H1 (cell line): Measurements from ENCODE around the gene TNFSF12. TPM values are rescaled to one million over a fixed set of nuclear protein-coding genes. Genes with fewer than 3 reads are reported as not detected.

Experiments used
- CTBP2 ChIP-seq: IDR thresholded peaks from 2 replicates; pipeline ENCODE4 v1.7.0; 2011; ENCODE audit warnings: borderline replicate concordance, mild to moderate bottlenecking, moderate library complexity, mixed read lengths, low read length; ENCODE audit not compliant: insufficient read depth, insufficient read length
- HDAC6 ChIP-seq: IDR thresholded peaks from one replicate; pipeline ENCODE4 v1.7.1; 2012; ENCODE audit warnings: low read depth, mild to moderate bottlenecking, inconsistent platforms, low read length, moderate library complexity
- MAFK ChIP-seq: IDR thresholded peaks from 2 replicates; pipeline ENCODE4 v1.6.1; 2012; ENCODE audit warnings: low read depth, mild to moderate bottlenecking, improper control_type of control experiment, low read length
- RFX5 ChIP-seq: IDR thresholded peaks from 2 replicates; pipeline ENCODE4 v1.6.1; 2011; ENCODE audit warnings: low read depth, low read length, improper control_type of control experiment, borderline replicate concordance
- SRF ChIP-seq: IDR thresholded peaks from 2 replicates; pipeline ENCODE4 v1.6.1; 2011; ENCODE audit warnings: mild to moderate bottlenecking, low read depth, low read length, moderate library complexity
- SUZ12 ChIP-seq: fragments of 200-600 bp; sonication (generic); IDR thresholded peaks from 2 replicates; pipeline ENCODE4 v1.6.1; 2012; ENCODE audit warnings: mild to moderate bottlenecking, inconsistent platforms, low read length, moderate library complexity, mixed read lengths
- polyA plus RNA-seq, 7 experiments: library from polyadenylated mRNA; depleted of rRNA in 3 of 7; stranded (reverse) in 5 of 7; unstranded in 2 of 7; fragments of >200 nt in 5 of 7; fragments of 200-250 nt in 2 of 7; gene quantifications; 1 replicate in 5 of 7; 2 replicates in 1 of 7; 4 replicates in 1 of 7; pipeline versions ENCODE4 v1.2.1 to v1.2.3, GENCODE V29; 2011 to 2013; ENCODE audit warnings: missing spikeins in 2 of 7, mixed read lengths in 2 of 7
- total RNA-seq: library from RNA; stranded (reverse); fragmentation: NEBNext Ultra II Directional; extraction: Animal tissue kit (Norgen Biotek cat#: 25700); gene quantifications from 2 replicates; pipeline ENCODE4 v1.2.1, GENCODE V29; 2021
- TF ChIP-seq, protein P1 (sequence below): fragments of 300-600 bp; sonication (generic); IDR thresholded peaks from 2 replicates; pipeline ENCODE4 v1.7.1; 2012; ENCODE audit warnings: low read length, moderate library complexity, mild to moderate bottlenecking, inconsistent platforms; ENCODE audit not compliant: insufficient replicate concordance
- TF ChIP-seq, protein P2 (sequence below): IDR thresholded peaks from 2 replicates; pipeline ENCODE4 v1.6.1; 2011; ENCODE audit warnings: low read length, improper control_type of control experiment
- TF ChIP-seq, protein P3 (sequence below): IDR thresholded peaks from 2 replicates; pipeline ENCODE4 v1.6.1; 2012; ENCODE audit warnings: low read length, inconsistent platforms

TNFSF12 gene
- total and polyA plus RNA-seq, 2 of the 8 experiments (the other 6 are each of a cell fraction or from before 2014, with no cell fraction given): 7.2 to 9.6 TPM

DNA sequence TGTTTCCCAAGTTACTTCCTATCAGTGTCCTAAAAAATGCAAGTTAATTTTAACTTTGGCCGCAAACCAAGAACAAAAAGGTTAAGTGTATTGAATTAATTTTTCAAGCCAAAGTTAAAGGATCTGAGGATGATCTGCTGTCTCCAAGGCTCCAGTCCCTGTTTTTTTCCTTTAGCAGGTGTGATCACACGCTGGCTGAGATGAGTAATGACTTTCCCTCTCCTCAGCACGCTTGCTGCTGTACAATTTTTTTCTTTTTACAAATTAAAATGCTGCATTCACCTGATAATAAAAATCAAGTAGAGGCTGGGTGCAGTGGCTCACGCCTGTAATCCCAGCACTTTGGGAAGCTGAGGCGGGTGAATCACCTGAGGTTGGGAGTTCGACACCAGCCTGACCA lies 3.9 kb upstream of the TNFSF12 start (continued):
- TF ChIP-seq, protein P1, sequence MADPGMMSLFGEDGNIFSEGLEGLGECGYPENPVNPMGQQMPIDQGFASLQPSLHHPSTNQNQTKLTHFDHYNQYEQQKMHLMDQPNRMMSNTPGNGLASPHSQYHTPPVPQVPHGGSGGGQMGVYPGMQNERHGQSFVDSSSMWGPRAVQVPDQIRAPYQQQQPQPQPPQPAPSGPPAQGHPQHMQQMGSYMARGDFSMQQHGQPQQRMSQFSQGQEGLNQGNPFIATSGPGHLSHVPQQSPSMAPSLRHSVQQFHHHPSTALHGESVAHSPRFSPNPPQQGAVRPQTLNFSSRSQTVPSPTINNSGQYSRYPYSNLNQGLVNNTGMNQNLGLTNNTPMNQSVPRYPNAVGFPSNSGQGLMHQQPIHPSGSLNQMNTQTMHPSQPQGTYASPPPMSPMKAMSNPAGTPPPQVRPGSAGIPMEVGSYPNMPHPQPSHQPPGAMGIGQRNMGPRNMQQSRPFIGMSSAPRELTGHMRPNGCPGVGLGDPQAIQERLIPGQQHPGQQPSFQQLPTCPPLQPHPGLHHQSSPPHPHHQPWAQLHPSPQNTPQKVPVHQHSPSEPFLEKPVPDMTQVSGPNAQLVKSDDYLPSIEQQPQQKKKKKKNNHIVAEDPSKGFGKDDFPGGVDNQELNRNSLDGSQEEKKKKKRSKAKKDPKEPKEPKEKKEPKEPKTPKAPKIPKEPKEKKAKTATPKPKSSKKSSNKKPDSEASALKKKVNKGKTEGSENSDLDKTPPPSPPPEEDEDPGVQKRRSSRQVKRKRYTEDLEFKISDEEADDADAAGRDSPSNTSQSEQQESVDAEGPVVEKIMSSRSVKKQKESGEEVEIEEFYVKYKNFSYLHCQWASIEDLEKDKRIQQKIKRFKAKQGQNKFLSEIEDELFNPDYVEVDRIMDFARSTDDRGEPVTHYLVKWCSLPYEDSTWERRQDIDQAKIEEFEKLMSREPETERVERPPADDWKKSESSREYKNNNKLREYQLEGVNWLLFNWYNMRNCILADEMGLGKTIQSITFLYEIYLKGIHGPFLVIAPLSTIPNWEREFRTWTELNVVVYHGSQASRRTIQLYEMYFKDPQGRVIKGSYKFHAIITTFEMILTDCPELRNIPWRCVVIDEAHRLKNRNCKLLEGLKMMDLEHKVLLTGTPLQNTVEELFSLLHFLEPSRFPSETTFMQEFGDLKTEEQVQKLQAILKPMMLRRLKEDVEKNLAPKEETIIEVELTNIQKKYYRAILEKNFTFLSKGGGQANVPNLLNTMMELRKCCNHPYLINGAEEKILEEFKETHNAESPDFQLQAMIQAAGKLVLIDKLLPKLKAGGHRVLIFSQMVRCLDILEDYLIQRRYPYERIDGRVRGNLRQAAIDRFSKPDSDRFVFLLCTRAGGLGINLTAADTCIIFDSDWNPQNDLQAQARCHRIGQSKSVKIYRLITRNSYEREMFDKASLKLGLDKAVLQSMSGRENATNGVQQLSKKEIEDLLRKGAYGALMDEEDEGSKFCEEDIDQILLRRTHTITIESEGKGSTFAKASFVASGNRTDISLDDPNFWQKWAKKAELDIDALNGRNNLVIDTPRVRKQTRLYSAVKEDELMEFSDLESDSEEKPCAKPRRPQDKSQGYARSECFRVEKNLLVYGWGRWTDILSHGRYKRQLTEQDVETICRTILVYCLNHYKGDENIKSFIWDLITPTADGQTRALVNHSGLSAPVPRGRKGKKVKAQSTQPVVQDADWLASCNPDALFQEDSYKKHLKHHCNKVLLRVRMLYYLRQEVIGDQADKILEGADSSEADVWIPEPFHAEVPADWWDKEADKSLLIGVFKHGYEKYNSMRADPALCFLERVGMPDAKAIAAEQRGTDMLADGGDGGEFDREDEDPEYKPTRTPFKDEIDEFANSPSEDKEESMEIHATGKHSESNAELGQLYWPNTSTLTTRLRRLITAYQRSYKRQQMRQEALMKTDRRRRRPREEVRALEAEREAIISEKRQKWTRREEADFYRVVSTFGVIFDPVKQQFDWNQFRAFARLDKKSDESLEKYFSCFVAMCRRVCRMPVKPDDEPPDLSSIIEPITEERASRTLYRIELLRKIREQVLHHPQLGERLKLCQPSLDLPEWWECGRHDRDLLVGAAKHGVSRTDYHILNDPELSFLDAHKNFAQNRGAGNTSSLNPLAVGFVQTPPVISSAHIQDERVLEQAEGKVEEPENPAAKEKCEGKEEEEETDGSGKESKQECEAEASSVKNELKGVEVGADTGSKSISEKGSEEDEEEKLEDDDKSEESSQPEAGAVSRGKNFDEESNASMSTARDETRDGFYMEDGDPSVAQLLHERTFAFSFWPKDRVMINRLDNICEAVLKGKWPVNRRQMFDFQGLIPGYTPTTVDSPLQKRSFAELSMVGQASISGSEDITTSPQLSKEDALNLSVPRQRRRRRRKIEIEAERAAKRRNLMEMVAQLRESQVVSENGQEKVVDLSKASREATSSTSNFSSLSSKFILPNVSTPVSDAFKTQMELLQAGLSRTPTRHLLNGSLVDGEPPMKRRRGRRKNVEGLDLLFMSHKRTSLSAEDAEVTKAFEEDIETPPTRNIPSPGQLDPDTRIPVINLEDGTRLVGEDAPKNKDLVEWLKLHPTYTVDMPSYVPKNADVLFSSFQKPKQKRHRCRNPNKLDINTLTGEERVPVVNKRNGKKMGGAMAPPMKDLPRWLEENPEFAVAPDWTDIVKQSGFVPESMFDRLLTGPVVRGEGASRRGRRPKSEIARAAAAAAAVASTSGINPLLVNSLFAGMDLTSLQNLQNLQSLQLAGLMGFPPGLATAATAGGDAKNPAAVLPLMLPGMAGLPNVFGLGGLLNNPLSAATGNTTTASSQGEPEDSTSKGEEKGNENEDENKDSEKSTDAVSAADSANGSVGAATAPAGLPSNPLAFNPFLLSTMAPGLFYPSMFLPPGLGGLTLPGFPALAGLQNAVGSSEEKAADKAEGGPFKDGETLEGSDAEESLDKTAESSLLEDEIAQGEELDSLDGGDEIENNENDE: no peak
- TF ChIP-seq, protein P2, sequence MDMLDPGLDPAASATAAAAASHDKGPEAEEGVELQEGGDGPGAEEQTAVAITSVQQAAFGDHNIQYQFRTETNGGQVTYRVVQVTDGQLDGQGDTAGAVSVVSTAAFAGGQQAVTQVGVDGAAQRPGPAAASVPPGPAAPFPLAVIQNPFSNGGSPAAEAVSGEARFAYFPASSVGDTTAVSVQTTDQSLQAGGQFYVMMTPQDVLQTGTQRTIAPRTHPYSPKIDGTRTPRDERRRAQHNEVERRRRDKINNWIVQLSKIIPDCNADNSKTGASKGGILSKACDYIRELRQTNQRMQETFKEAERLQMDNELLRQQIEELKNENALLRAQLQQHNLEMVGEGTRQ: no peak
- no peak for TF ChIP-seq MAFK
- no peak for TF ChIP-seq RFX5
- TF ChIP-seq SUZ12: no peak
- no peak for TF ChIP-seq HDAC6
- TF ChIP-seq SRF: no peak
- TF ChIP-seq, protein P3, sequence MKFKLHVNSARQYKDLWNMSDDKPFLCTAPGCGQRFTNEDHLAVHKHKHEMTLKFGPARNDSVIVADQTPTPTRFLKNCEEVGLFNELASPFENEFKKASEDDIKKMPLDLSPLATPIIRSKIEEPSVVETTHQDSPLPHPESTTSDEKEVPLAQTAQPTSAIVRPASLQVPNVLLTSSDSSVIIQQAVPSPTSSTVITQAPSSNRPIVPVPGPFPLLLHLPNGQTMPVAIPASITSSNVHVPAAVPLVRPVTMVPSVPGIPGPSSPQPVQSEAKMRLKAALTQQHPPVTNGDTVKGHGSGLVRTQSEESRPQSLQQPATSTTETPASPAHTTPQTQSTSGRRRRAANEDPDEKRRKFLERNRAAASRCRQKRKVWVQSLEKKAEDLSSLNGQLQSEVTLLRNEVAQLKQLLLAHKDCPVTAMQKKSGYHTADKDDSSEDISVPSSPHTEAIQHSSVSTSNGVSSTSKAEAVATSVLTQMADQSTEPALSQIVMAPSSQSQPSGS: no peak
- TF ChIP-seq CTBP2: no peak
